Activated CD4-positive, alpha-beta memory T cell treated with anti-CD3 and anti-CD28 coated beads for 36 hours (primary cell): ENCODE data around the gene AMOTL1. TPM values are rescaled to one million over a fixed set of nuclear protein-coding genes. Genes with fewer than 3 reads are reported as not detected.
A peak's percentile ranks its signal among the peaks of the same experiment; 100 is the strongest.

Experiments
- CTCF ChIA-PET: fragments of 350-600 bp; sonication (Branson Sonifier 250); formaldehyde crosslinking; loops from one replicate; lab custom pipeline; 2021; ENCODE audit warnings: antibody characterized with exemption, inconsistent platforms; lab: Charles Lee
- POLR2A ChIA-PET: fragments of 350-600 bp; sonication (Branson Sonifier 250); formaldehyde crosslinking; loops from one replicate; lab custom pipeline; 2021; ENCODE audit warnings: antibody characterized with exemption; lab: Charles Lee
- DNase-seq: peaks from one replicate; pipeline ENCODE4 v3.0.0-alpha.2; 2020
- H3K27ac Mint-ChIP-seq: one replicate; pipeline ENCODE4 v1.8.0; 2021; ENCODE audit warnings: mixed read lengths
- H3K27me3 Mint-ChIP-seq: one replicate; pipeline ENCODE4 v1.8.0; 2021; ENCODE audit warnings: mixed read lengths
- H3K36me3 Mint-ChIP-seq: one replicate; pipeline ENCODE4 v1.8.0; 2021; ENCODE audit warnings: mixed read lengths
- H3K4me1 Mint-ChIP-seq: one replicate; pipeline ENCODE4 v1.8.0; 2021; ENCODE audit warnings: low read depth, mixed read lengths
- H3K4me3 Mint-ChIP-seq: one replicate; pipeline ENCODE4 v1.8.0; 2021; ENCODE audit warnings: mild to moderate bottlenecking, mixed read lengths
- H3K9me3 Mint-ChIP-seq: one replicate; pipeline ENCODE4 v1.8.0; 2021; ENCODE audit warnings: mixed read lengths
- intact Hi-C: fragments of 100-400 bp; cut with micrococcal nuclease; formaldehyde crosslinking; loops from one replicate; pipeline ENCODE4 v1.15.1; 2023
- total RNA-seq, 2 experiments: library from RNA; stranded (reverse); gene quantifications; one replicate each; pipeline ENCODE4 v1.2.3, GENCODE V29; 2021

The AMOTL1 gene
- total RNA-seq, 2 experiments from 2014 or later = 0.24 to 0.31 TPM

DNA sequence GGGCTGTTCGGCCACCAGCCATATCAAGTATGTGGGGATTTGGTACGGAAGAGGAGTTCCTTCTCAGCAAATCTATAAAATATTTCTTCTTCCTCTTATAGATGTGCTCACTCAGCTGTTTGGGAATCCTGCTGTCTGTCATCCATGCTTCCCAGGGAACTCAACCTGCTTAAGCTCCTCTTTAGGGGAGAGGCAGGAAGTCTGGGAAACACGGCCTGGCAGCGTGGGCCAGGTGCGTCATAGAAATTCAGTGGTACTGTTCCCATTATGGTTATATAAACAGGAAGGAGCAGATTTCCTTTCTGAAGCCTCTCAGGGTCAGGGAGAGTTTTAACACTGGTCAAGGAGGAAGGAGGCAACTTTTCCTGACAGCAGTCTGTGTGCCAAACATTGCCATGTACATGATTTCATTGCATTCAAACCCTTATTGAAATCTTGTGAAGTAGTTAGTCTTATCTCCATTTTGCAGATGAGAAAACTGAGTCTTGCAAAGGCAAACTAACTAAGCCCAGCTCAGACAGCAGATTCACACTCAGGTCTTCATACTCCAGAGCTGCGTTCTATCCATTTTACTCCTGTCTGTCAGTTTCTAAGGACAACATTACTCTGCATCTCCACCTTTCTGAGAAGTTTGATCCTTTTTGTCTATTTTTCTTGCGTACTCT lies 35.4 kb upstream of the AMOTL1 start:
- intact Hi-C loops = no loop called here
- Mint-ChIP-seq H3K36me3 (no peaks in the 10 kb centered on the region), H3K27me3 (peaks cover 5% of the 10 kb centered on the region), H3K4me3 (no peak overlapping the region), H3K4me1 (no peaks in the 10 kb centered on the region), H3K27ac (no peak overlapping the region), H3K9me3 (no peaks in the 10 kb centered on the region)
- ChIA-PET POLR2A (no interaction called here), CTCF (no interaction called here)
- no peak for DNase-seq

DNA sequence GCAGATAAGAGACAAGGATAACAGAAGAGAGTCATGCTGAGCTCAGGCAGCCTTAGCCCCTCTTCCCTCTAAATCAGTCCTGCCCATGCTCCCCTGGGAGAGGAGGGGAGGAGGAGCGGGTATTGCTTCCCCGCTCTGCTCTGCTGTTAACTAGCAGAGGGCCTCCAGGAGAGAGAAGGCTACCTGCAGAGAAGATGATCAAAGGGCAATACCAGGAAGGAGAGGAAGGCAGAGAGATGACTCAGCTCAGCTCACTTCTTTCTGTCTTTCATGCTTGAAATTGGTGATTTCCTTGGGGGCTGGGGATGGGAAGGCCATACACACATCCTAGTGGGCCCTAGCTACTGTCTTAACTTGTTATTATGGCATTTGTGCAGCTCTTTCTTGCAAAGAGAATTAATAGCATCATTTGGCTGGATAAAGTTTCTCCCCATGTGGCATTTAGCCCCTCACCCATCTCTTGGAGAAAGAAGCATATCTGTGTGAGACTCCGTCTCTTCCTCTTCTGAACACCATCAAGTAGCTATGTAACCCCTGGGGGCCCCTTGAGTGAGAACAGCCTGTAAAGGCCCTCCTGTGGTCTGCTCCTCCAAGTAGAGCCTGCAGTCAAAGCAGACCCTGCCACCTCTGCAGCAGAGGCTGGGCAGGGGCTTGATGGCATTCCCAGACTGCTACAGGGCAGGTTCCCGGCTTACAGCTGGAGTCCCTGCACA lies 33.4 kb upstream of the AMOTL1 start:
- CTCF ChIA-PET = no interaction called here
- Mint-ChIP-seq H3K4me1 (no peaks in the 10 kb centered on the region), H3K27ac (no peak overlapping the region), H3K4me3 (no peak overlapping the region), H3K36me3 (no peaks in the 10 kb centered on the region), H3K9me3 (no peaks in the 10 kb centered on the region), H3K27me3 (peaks cover 5% of the 10 kb centered on the region)
- POLR2A ChIA-PET = no interaction called here
- intact Hi-C loops = no loop called here
- no peak for DNase-seq

DNA sequence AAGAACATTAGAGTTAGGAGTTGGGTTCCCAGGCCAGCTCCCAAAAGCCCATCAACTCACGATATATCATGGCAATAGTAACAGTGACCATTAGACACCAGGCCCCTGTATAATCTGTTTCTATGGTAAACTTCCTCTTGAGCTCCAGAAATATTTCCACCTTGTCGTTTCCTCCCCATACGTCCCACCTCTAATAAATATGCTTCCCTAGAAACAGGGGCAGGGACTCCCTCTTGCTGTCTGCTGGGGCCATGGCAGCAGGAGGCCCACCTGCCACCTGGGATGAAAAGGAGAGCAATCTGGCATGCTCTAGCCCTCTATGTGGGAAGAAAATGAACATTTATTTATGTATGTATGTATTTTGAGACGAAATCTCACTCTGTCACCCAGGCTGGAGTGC lies 32.2 kb upstream of the AMOTL1 start:
- no peak overlapping the region for H3K4me3 Mint-ChIP-seq
- DNase-seq = no peak
- H3K4me1 Mint-ChIP-seq = peaks cover 2% of the 10 kb centered on the region
- no peaks in the 10 kb centered on the region for H3K36me3 Mint-ChIP-seq
- CTCF ChIA-PET = interaction anchor here (1.2 kb wide), 1 partner anchor 50 kb away, joined by 3 read pairs; no protein-coding TSS in a partner anchor
- peaks cover 5% of the 10 kb centered on the region for H3K27me3 Mint-ChIP-seq
- POLR2A ChIA-PET = no interaction called here
- H3K9me3 Mint-ChIP-seq = no peaks in the 10 kb centered on the region
- intact Hi-C loops = no loop called here
- no peak overlapping the region for H3K27ac Mint-ChIP-seq

DNA sequence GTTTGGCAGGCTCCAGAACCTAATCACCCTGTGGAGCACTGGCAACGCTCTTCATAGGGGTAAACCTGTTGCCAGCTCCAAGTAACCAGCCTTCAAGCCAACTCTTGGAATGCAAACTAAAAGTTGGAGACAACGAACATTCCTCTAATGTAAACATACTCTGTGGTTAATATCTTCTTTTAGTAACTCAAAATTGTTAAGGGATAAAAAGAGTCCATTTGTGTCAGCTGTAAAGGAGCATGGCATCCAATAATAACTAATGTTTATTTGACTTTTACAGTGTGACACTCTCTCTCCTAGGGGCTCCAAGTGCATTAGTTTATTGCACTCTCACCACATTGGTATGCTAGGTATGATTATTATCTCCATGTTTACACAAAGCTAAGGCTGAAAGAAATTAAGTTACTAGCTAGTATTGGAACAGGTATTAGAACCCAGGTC lies 31.0 kb upstream of the AMOTL1 start:
- intact Hi-C loops = no loop called here
- H3K36me3 Mint-ChIP-seq = no peaks in the 10 kb centered on the region
- CTCF ChIA-PET = no interaction called here
- no peak overlapping the region for H3K4me3 Mint-ChIP-seq
- H3K27ac Mint-ChIP-seq = no peak overlapping the region
- H3K27me3 Mint-ChIP-seq = peaks cover 15% of the 10 kb centered on the region
- no peak for DNase-seq
- no peaks in the 10 kb centered on the region for H3K9me3 Mint-ChIP-seq
- H3K4me1 Mint-ChIP-seq = peaks cover 15% of the 10 kb centered on the region
- POLR2A ChIA-PET = no interaction called here

DNA sequence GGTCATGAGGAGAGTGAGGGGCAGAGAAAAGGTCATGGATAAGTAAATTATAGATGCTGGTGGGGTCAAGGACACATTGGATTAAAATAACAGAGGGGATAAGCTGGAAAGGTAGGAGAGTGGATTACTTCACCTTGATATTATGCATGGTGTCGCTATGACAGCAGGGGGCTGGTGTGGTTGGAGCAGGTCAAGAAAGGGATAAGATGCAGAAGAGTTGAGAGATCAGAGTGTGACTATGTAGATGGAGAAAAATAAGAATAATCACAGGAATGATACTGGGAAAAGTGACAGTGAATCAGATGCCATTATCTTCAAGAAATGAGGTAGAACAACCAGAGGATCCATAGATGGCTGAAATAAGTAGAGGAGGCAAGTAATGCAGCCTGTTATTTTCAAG lies 29.4 kb upstream of the AMOTL1 start:
- H3K27me3 Mint-ChIP-seq = peaks cover 22% of the 10 kb centered on the region
- H3K4me3 Mint-ChIP-seq = no peak overlapping the region
- CTCF ChIA-PET = no interaction called here
- H3K36me3 Mint-ChIP-seq = no peaks in the 10 kb centered on the region
- peaks cover 15% of the 10 kb centered on the region for H3K4me1 Mint-ChIP-seq
- H3K9me3 Mint-ChIP-seq = no peaks in the 10 kb centered on the region
- H3K27ac Mint-ChIP-seq = no peak overlapping the region
- intact Hi-C loops = no loop called here
- POLR2A ChIA-PET = no interaction called here
- no peak for DNase-seq

DNA sequence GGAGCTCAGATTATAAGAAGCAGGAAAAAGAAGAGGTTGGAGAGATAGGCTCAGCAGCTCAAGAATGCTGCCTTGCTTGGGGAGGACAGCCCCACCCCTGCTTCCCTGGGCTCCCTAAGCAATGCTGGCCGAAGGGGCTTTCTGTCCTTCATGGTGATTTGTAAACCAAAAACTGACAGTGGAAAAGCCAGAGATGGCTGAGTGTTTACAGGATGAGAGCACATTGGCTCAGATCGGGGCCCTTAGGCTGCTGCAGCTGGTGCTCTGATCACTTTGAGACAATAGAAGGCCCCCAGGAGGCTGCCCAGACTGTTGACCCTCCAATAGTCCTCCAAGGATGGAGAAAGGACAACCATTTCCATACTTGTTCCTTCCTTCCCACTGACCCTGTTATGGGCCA lies 28.8 kb upstream of the AMOTL1 start:
- Mint-ChIP-seq H3K36me3 (no peaks in the 10 kb centered on the region), H3K27ac (no peak overlapping the region), H3K4me1 (peaks cover 15% of the 10 kb centered on the region), H3K4me3 (no peak overlapping the region), H3K27me3 (peaks cover 25% of the 10 kb centered on the region), H3K9me3 (no peaks in the 10 kb centered on the region)
- no peak for DNase-seq
- intact Hi-C loops = no loop called here
- POLR2A ChIA-PET = no interaction called here
- CTCF ChIA-PET = interaction anchor here (1.3 kb wide), 1 partner anchor 159 kb away, joined by 4 read pairs; no protein-coding TSS in a partner anchor

DNA sequence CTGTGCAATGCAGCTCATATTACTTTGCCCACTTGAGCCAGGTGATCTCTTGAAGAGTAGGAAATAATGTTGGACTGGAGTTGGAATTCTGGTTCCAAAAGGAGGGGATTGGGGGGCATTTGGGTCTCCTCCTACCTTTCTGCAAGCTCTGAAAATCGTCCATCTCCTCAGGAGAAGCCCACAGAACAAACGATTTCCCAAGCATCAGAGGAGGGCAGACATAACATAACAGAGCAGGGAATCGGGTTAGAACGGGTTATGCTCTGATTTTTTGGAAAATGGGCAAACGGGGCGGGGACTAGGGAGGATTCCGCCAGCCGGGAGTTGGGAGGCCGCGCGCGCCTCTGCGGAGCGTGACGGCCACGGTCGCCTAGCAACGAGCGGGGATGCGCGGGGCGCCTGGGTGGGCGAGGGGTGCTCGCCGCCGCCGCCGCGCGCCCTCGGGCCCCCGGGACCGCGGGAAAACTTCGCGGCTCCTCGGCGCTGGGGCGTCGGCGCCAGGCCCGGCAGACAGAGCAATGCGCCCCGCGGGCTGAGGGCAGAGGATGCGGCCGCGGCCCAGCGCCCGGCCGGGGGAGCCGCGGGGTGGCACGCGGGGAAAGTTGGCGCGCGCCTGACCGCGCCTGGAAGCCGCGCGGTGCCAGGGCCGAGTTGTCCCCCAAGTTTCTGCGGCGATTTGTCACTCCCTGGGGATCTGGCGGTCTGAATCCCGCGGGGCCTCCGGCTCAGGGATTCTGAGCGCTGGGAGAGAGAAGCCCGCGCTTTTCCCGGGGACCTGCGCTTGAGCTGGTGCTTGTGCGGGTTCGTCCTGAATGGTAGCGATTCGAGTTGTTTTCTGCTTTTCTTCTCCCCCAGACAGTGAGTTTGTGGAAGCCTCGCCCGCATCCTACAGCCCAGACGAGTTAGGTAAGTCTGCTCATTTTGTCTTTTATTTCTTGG lies 27.8 kb upstream of the AMOTL1 start:
- ChIA-PET POLR2A (no interaction called here), CTCF (interaction anchor here (1.3 kb wide), 1 partner anchor 158 kb away, joined by 4 read pairs; no protein-coding TSS in a partner anchor)
- Mint-ChIP-seq H3K9me3 (no peaks in the 10 kb centered on the region), H3K4me1 (peaks cover 15% of the 10 kb centered on the region), H3K27ac (no peak overlapping the region), H3K4me3 (peak overlapping the region; percentile 52), H3K27me3 (peaks cover 25% of the 10 kb centered on the region), H3K36me3 (no peaks in the 10 kb centered on the region)
- no peak for DNase-seq
- intact Hi-C loops = no loop called here

DNA sequence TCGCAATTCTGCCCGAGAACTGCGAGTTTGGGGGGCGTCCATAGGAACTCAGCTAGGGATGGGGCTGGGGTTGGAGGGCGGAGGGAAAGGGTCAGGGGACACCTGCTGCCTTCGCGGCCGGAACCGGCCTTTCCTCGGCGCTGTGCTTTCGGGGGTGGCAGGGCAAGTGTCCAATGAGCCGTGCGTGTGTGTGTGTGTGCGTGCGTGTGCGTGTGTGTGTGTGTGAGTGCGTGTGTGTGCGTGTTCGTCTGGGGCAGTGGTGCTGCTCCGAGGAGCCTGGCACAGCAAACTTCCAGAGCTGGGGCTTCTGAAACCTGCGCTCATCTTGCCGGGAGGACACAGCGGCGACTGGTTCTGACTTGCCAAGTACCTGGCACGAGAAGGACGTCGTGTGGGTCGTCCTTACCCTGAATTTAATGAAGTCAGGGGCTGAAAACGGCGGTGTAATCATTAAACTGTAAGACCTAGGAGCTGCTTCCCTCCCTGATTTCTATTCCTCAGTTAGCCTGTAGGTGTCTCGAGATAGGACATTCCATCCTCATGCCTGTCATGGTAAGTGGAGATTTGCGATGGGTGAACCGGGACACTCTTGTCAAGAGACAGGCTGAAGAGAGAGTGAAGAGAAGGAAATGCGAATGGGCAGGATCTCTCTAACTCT lies 27.0 kb upstream of the AMOTL1 start:
- H3K4me1 Mint-ChIP-seq = peaks cover 15% of the 10 kb centered on the region
- intact Hi-C loops = no loop called here
- no peaks in the 10 kb centered on the region for H3K36me3 Mint-ChIP-seq
- CTCF ChIA-PET = no interaction called here
- no peaks in the 10 kb centered on the region for H3K9me3 Mint-ChIP-seq
- peak; percentile 9 for DNase-seq
- H3K4me3 Mint-ChIP-seq = peak overlapping the region; percentile 52
- POLR2A ChIA-PET = no interaction called here
- no peak overlapping the region for H3K27ac Mint-ChIP-seq
- peaks cover 23% of the 10 kb centered on the region for H3K27me3 Mint-ChIP-seq

DNA sequence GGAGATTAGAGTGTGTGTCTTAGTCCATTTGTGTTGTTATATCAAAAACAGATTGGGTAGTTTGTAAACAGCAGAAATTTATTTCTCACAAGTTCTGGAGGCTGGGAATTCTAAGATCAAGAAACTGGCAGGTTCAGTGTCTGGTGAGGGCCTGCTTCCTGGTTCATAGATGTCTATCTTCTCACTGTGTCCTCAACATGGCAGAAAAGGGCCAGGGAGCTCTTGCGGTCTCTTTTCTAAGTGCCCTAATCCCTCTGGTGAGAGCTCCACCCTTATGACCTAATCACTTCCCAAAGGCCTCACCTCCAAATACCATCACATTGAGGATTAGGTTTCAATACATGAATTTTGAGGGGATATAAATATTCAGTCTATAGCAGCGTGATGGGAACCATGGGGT lies 25.5 kb upstream of the AMOTL1 start:
- Mint-ChIP-seq H3K36me3 (no peaks in the 10 kb centered on the region), H3K27me3 (peaks cover 33% of the 10 kb centered on the region), H3K4me3 (no peak overlapping the region), H3K27ac (no peak overlapping the region), H3K4me1 (peaks cover 15% of the 10 kb centered on the region), H3K9me3 (no peaks in the 10 kb centered on the region)
- CTCF ChIA-PET = interaction anchor here (0.7 kb wide), 1 partner anchor 155 kb away, joined by 4 read pairs; no protein-coding TSS in a partner anchor
- POLR2A ChIA-PET = no interaction called here
- DNase-seq = no peak
- intact Hi-C loops = no loop called here

DNA sequence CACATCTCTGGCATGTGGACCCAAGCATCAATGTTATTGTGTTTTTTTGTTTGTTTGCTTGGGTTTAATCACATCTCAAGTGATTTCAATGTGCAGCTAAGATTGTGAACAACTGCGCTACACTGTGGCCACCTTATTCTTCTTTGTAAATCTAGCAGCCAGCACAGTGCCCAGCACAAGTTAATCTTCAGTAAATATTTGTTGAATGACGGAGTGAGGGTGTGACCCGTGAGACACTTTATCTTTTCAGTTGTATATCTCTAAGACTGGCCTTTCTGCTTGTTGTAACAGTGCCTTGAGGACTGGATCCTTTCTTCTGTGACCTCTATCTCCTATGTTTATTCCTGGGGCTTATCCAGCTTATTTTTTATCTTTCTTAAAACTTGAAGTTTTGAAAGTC lies 21.4 kb upstream of the AMOTL1 start:
- CTCF ChIA-PET = interaction anchor here (1.0 to 1.1 kb wide), 2 partner anchors 38 to 150 kb away, joined by 3 read pairs; no protein-coding TSS in a partner anchor
- Mint-ChIP-seq H3K4me3 (no peak overlapping the region), H3K4me1 (peaks cover 5% of the 10 kb centered on the region), H3K27ac (no peak overlapping the region), H3K9me3 (no peaks in the 10 kb centered on the region), H3K27me3 (peaks cover 36% of the 10 kb centered on the region), H3K36me3 (no peaks in the 10 kb centered on the region)
- no peak for DNase-seq
- POLR2A ChIA-PET = no interaction called here
- intact Hi-C loops = no loop called here

DNA sequence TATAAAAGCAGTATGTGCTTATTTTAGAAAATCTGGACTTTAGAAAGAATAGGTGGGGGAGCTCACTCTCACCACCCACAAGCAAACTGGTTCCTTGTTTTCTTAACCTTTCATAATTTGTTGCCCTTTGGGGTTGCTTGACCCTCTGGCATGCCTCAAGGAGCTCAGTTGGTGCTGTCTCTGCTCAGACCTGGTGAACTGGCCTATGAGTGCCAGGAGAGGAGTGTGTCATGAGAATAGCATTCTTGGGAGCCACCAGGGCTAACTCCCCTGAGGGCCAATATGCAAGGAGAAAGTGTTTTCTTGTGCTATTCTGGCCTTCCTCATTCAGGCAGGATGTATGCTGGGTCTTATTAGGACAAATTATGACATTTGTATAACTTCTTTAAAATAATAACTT lies 21.0 kb upstream of the AMOTL1 start:
- H3K9me3 Mint-ChIP-seq = no peaks in the 10 kb centered on the region
- no peaks in the 10 kb centered on the region for H3K36me3 Mint-ChIP-seq
- H3K4me3 Mint-ChIP-seq = no peak overlapping the region
- no peak for DNase-seq
- intact Hi-C loops = no loop called here
- POLR2A ChIA-PET = no interaction called here
- peaks cover 38% of the 10 kb centered on the region for H3K27me3 Mint-ChIP-seq
- H3K27ac Mint-ChIP-seq = no peak overlapping the region
- H3K4me1 Mint-ChIP-seq = peaks cover under 1% of the 10 kb centered on the region
- CTCF ChIA-PET = interaction anchor here (1.0 to 1.1 kb wide), 2 partner anchors 38 to 149 kb away, joined by 3 read pairs; no protein-coding TSS in a partner anchor
